Skeletal muscle tissue (tissue), 4 donors: ENCODE measurements around the gene CYB5R3. TPM values are rescaled to one million over a fixed set of nuclear protein-coding genes. Genes with fewer than 3 reads are reported as not detected.

ENCODE experiments used
- H3K27ac ChIP-seq: one replicate; pipeline ENCODE4 v1.7.0; 2013; ENCODE audit warnings: mild to moderate bottlenecking, low read depth, low read length, inconsistent platforms
- H3K27me3 ChIP-seq, 3 donors: one replicate each; pipeline ENCODE4 v1.7.0; 2013; ENCODE audit warnings: low read length in 3 of 3; ENCODE audit not compliant: control insufficient read depth in 3 of 3, insufficient read depth in 3 of 3
- H3K36me3 ChIP-seq, 3 donors: one replicate each; pipeline ENCODE4 v1.7.0; 2013; ENCODE audit warnings: low read length in 3 of 3; ENCODE audit not compliant: control insufficient read depth in 3 of 3, insufficient read depth in 3 of 3
- H3K4me1 ChIP-seq, 3 donors: one replicate each; pipeline ENCODE4 v1.7.0; 2013; ENCODE audit warnings: low read length in 3 of 3, mild to moderate bottlenecking in 3 of 3; ENCODE audit not compliant: control insufficient read depth in 3 of 3, insufficient read depth in 3 of 3
- H3K4me3 ChIP-seq, 3 donors: one replicate each; pipeline ENCODE4 v1.7.0; 2013; ENCODE audit warnings: low read length in 3 of 3
- H3K9ac ChIP-seq, 3 donors: one replicate each; pipeline ENCODE4 v1.7.0; 2013; ENCODE audit warnings: low read length in 3 of 3, mild to moderate bottlenecking in 3 of 3, moderate library complexity in 2 of 3, low read depth in 1 of 3
- H3K9me3 ChIP-seq, 3 donors: one replicate each; pipeline ENCODE4 v1.7.0; 2013; ENCODE audit warnings: low read length in 3 of 3; ENCODE audit not compliant: control insufficient read depth in 3 of 3
- total RNA-seq: library from RNA; depleted of rRNA; stranded (reverse); fragments of >200 nt; gene quantifications from one replicate; pipeline ENCODE4 v1.2.3, GENCODE V29; 2014
- donor health status: Osteomylitis.

CYB5R3 gene
- total RNA-seq, 1 donor from 2014 or later = 28.7 TPM

- Histone ChIP-seq H3K27ac (peak overlapping the region; percentile 95), H3K9ac (peak overlapping the region; percentile 80 to 99 (median 98)), H3K9me3 (no peaks in the 10 kb centered on the region), H3K36me3 (no peaks in the 10 kb centered on the region), H3K27me3 (no peaks in the 10 kb centered on the region), H3K4me3 (peak overlapping the region; percentile 60 to 70 (median 68)), H3K4me1 (peaks cover 59 to 67% (median 62%) of the 10 kb centered on the region in 3 donors)
These were observed 3.1 kb downstream of the CYB5R3 start for GRCh38 chr22:42645938-42646568.

DNA sequence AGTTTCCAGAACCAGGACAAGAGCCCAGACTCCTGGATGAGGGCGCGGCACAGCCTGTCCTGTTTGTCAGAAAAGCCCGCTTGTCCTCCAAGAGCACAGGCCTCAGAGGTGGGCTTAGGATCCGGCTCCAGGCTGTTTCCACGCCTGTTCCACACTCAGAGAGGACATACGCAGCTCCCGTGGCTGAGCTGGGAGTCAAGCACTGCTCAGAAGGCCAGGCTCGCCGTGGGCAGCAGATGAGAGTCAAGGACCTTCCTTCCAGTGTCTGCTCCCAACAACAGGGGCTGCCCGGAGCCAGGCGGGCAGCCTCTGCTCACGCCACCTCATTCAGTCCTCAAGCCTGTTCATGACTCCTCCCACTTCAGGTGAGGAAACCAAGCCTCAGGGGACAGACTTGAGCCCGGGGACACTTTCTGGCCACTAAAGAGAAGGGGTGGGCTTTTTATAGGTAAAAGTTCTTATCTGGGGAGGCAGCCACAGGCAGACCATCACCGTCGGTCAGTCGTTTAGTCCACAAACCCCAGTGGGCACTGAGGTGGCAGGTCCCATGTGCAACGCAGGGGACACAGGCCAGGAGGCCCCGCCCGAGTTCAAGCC is 3.8 kb downstream of the CYB5R3 start:
- peak overlapping the region; percentile 95 for H3K27ac ChIP-seq
- peak overlapping the region; percentile 60 to 70 (median 68) for H3K4me3 ChIP-seq
- H3K9ac ChIP-seq = peak overlapping the region; percentile 80 to 99 (median 98)
- H3K9me3 ChIP-seq = no peaks in the 10 kb centered on the region
- H3K27me3 ChIP-seq = no peaks in the 10 kb centered on the region
- no peaks in the 10 kb centered on the region for H3K36me3 ChIP-seq
- peaks cover 59 to 67% (median 62%) of the 10 kb centered on the region in 3 donors for H3K4me1 ChIP-seq

- Histone ChIP-seq H3K36me3 (no peaks in the 10 kb centered on the region), H3K27ac (peak overlapping the region; percentile 95), H3K4me1 (peaks cover 59 to 67% (median 62%) of the 10 kb centered on the region in 3 donors), H3K4me3 (peak overlapping the region; percentile 52 to 70 (median 68)), H3K9ac (peak overlapping the region; percentile 80 to 99 (median 98)), H3K9me3 (no peaks in the 10 kb centered on the region), H3K27me3 (no peaks in the 10 kb centered on the region)
These were observed 4.5 kb downstream of the CYB5R3 start for GRCh38 chr22:42644422-42645340.

DNA sequence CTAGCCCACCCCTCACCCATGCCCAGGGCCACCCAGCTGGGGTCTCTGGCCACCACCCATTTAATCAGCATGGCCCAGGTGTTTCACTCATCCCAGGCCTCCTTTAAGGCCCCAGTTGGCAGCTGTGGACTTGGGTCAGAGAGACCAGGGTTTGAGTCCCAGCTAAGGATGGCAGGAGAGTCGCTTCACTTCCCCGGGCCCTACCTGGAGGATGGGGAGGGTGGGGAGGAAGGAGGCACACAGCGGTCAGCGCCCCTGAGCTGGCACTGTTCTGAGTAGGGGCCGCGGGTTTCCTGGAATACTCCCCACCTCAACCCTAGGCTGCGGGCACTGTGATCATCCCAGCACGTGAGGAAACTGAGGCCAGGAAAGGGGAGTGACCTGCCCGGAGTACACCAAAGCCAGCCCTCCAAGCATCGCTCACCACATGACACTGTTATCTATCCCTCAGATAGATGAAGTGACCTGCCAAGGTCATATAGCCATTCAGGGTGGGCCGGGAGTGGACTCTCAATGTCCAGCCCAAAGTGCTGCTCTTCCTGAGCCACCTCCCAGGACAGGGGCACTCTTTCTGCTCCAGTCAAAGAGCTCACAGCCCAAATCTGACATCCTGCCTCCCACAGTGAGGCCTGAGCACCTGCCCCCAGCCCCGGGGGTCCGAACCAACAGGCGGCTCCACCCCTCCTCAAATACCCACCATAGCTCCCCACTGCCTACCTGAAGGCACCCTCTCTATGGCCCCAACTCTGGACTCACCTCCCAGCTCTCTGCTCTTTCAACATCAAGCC is 5.4 kb downstream of the CYB5R3 start:
- no peaks in the 10 kb centered on the region for H3K27me3 ChIP-seq
- H3K4me1 ChIP-seq = peaks cover 59 to 67% (median 65%) of the 10 kb centered on the region in 3 donors
- H3K9me3 ChIP-seq = no peaks in the 10 kb centered on the region
- peak overlapping the region; percentile 80 to 99 (median 98) for H3K9ac ChIP-seq
- H3K36me3 ChIP-seq = no peaks in the 10 kb centered on the region
- H3K27ac ChIP-seq = peak overlapping the region; percentile 95
- peak overlapping the region; percentile 22 to 70 (median 52) for H3K4me3 ChIP-seq

GRCh38 chr22:42642806-42643633 is 6.2 kb downstream of the CYB5R3 start:
- Histone ChIP-seq H3K9me3 (no peaks in the 10 kb centered on the region), H3K4me1 (peaks cover 53 to 60% (median 57%) of the 10 kb centered on the region in 3 donors), H3K27me3 (no peaks in the 10 kb centered on the region), H3K36me3 (no peaks in the 10 kb centered on the region), H3K27ac (peak overlapping the region; percentile 95), H3K9ac (peak overlapping the region; percentile 80 to 99 (median 98)), H3K4me3 (no peak overlapping the region)

- Histone ChIP-seq H3K36me3 (peaks cover 0 to 2% (median 0%) of the 10 kb centered on the region in 3 donors), H3K4me1 (peaks cover 44 to 53% (median 49%) of the 10 kb centered on the region in 3 donors), H3K27me3 (no peaks in the 10 kb centered on the region), H3K27ac (no peak overlapping the region), H3K4me3 (no peak overlapping the region), H3K9ac (peak overlapping the region in 2 of 3 donors; percentile 11 to 33), H3K9me3 (no peaks in the 10 kb centered on the region)
These were observed 7.3 kb downstream of the CYB5R3 start for GRCh38 chr22:42641801-42642413.

- H3K27ac ChIP-seq = no peak overlapping the region
- H3K4me1 ChIP-seq = peaks cover 31 to 47% (median 41%) of the 10 kb centered on the region in 3 donors
These were observed 9.5 kb downstream of the CYB5R3 start for GRCh38 chr22:42639541-42640241.

GRCh38 chr22:42637555-42637954 is 11.6 kb downstream of the CYB5R3 start:
- Histone ChIP-seq H3K36me3 (peaks cover 15 to 17% (median 16%) of the 10 kb centered on the region in 3 donors), H3K4me3 (no peak overlapping the region), H3K9ac (peak overlapping the region in 2 of 3 donors; percentile 23 to 25), H3K27me3 (no peaks in the 10 kb centered on the region), H3K9me3 (no peaks in the 10 kb centered on the region), H3K27ac (peak overlapping the region; percentile 66), H3K4me1 (peaks cover 19 to 38% (median 21%) of the 10 kb centered on the region in 3 donors)

More at GRCh38 chr22:42639541-42640241, 9.5 kb downstream of the CYB5R3 start:
- H3K4me3 ChIP-seq = no peak overlapping the region
- no peaks in the 10 kb centered on the region for H3K9me3 ChIP-seq
- no peaks in the 10 kb centered on the region for H3K27me3 ChIP-seq
- no peak overlapping the region for H3K9ac ChIP-seq
- H3K36me3 ChIP-seq = peaks cover 4 to 7% (median 5%) of the 10 kb centered on the region in 3 donors
